DND-41 (cell line): ENCODE measurements around the gene PSRC1.

Source experiments
- CTCF ChIP-seq: IDR thresholded peaks from 2 replicates; pipeline ENCODE4 v1.5.1; 2012; ENCODE audit warnings: borderline replicate concordance, low read length, moderate library complexity, mild to moderate bottlenecking; ENCODE audit not compliant: poor library complexity, severe bottlenecking; ENCODE audit errors: extremely low read depth
- EZH2 ChIP-seq: IDR thresholded peaks from 3 replicates; pipeline ENCODE4 v1.6.1; 2012; ENCODE audit warnings: borderline replicate concordance, low read depth, mild to moderate bottlenecking, moderate library complexity, low read length, inconsistent platforms; ENCODE audit not compliant: severe bottlenecking

GRCh38 chr1:109257682-109258421, 25.1 kb downstream of the PSRC1 start:
- no peak for TF ChIP-seq CTCF
- no peak for TF ChIP-seq EZH2
